Upper lobe of left lung (tissue), 4 donors: ENCODE data around the gene SHLD2.
"Not testable (repeated sequence)": the region's sequence is repeated elsewhere in the genome, so short reads cannot be mapped to it uniquely, and the experiment has no call there.

Experiments used
- POLR2A ChIP-seq, 4 donors: fragments of 450-650 bp; IDR thresholded peaks; one replicate each; pipeline ENCODE4 v1.5.1; 2016 to 2017; ENCODE audit warnings: antibody characterized with exemption in 4 of 4, mild to moderate bottlenecking in 2 of 4
- TF ChIP-seq, protein P1 (sequence below), 6 experiments: fragments of 450-650 bp in 4 of 6; fragments of 200-600 bp in 2 of 6; sonication (generic) in 2 of 6; IDR thresholded peaks; one replicate each; pipeline ENCODE4 v1.5.1; 2016 to 2019; ENCODE audit warnings: antibody characterized with exemption in 6 of 6

DNA sequence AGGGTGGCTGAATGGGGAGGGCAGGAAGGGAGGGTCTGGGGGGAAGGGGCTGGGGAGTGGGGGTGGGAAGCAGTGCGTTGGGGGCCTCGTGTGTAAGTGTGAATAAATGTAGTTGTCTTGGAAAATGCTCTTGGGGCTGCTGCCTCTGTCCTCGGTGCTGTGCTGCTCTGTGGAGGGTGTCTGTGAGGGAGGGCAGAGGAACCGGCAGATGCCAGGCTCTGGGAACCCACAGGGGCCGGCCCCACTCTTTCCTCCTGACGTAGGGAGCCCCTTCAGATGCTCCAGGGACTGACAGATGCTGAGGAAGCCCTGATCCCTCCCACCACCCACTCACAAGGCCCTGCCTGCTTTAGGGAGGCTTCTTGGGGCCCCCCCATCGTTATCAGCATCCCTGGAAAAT is 139.8 kb downstream of the SHLD2 start:
- TF ChIP-seq, protein P1, sequence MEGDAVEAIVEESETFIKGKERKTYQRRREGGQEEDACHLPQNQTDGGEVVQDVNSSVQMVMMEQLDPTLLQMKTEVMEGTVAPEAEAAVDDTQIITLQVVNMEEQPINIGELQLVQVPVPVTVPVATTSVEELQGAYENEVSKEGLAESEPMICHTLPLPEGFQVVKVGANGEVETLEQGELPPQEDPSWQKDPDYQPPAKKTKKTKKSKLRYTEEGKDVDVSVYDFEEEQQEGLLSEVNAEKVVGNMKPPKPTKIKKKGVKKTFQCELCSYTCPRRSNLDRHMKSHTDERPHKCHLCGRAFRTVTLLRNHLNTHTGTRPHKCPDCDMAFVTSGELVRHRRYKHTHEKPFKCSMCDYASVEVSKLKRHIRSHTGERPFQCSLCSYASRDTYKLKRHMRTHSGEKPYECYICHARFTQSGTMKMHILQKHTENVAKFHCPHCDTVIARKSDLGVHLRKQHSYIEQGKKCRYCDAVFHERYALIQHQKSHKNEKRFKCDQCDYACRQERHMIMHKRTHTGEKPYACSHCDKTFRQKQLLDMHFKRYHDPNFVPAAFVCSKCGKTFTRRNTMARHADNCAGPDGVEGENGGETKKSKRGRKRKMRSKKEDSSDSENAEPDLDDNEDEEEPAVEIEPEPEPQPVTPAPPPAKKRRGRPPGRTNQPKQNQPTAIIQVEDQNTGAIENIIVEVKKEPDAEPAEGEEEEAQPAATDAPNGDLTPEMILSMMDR (IDR thresholded peaks at IDR 0.05) = not testable (repeated sequence)
- not testable (repeated sequence) for TF ChIP-seq POLR2A (IDR thresholded peaks at IDR 0.05)
